ENCODE measurements around the gene PPP2R3A. TPM values are rescaled to one million over a fixed set of nuclear protein-coding genes. Genes with fewer than 3 reads are reported as not detected.
A peak's percentile ranks its signal among the peaks of the same experiment; 100 is the strongest.

The PPP2R3A gene
- total RNA-seq, 4 donors from 2014 or later, result 34.7 to 73.4 (median 38.8) TPM

DNA sequence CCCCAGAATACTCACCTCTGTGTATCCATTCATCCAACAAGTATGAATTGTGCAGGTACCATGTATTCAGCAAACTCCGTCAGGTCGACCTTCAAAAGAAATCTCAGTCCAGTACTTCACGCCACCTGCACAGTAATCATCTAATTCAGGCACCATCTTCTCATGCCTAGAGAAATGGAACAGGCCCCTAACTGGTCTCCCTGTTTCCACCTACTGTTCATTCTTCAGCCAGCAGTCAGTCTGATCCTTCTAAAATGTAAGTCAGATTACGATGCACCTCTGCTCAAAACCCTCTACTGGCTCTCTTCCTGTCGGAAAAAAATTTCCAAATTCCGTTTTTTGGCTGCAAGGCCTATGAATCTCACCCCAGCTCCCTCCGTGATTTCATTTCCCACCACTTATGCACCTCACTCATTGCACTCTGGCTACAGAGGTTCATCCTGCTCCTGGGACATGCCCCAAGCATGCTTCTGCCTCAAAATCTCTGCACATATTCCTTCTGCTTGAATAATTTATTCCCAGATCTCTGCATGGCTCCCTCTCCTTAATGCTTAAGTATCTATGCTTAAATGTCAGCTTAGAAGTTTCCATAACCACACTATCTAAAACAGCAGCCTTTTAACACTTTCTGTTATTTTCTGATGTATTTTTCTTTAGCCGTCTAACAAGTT, 47.5 kb upstream of the PPP2R3A start:
- intact Hi-C loops (cut with DNase I; ENCODE audit: low total_unique reads), result no loop called here

DNA sequence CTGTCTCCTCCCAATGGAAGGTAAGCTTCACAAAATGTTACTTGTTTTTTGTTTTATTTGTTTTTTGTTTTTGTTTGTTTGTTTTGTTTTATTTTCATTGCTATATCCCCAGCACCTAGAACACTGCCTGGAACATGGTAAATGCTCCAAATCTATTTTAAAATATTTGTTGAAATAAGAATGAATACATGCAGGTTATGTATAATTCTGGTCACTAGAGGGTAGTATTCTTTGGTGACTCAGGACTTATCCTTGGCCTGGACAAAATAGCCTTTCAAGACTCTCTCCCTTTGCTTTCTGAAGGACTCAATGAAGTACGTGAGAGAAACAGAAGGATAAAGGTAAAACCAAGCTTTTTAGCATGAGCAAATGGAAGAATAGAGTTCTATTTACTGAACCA, 46.9 kb upstream of the PPP2R3A start:
- 9 to 30% methylated on average over 1 of the region's 1 CpG for WGBS, 2 donors (ENCODE audit: low coverage in 1 of 2)
- H3K36me3 ChIP-seq, result no peaks in the 10 kb centered on the region
- H3K27me3 ChIP-seq, result no peaks in the 10 kb centered on the region
- no peak for DNase-seq
- TF ChIP-seq, protein P1, sequence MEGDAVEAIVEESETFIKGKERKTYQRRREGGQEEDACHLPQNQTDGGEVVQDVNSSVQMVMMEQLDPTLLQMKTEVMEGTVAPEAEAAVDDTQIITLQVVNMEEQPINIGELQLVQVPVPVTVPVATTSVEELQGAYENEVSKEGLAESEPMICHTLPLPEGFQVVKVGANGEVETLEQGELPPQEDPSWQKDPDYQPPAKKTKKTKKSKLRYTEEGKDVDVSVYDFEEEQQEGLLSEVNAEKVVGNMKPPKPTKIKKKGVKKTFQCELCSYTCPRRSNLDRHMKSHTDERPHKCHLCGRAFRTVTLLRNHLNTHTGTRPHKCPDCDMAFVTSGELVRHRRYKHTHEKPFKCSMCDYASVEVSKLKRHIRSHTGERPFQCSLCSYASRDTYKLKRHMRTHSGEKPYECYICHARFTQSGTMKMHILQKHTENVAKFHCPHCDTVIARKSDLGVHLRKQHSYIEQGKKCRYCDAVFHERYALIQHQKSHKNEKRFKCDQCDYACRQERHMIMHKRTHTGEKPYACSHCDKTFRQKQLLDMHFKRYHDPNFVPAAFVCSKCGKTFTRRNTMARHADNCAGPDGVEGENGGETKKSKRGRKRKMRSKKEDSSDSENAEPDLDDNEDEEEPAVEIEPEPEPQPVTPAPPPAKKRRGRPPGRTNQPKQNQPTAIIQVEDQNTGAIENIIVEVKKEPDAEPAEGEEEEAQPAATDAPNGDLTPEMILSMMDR (IDR thresholded peaks at IDR 0.05), result peak; percentile 41 to 60 (median 50)
- no peak for TF ChIP-seq POLR2A (IDR thresholded peaks at IDR 0.05)
- no peak overlapping the region for H3K4me3 ChIP-seq
- H3K9me3 ChIP-seq, result no peaks in the 10 kb centered on the region
- no peak overlapping the region for H3K27ac ChIP-seq
- in situ Hi-C loops (cut with MboI; ENCODE audit: low pct_ligation_motif_present in 1 of 4, low pct_unique_long_range_greater_than_20kb in 1 of 4, low sequenced_read_pairs in 3 of 4) (loop anchor here in 1 of 4 donors (25.0 kb wide), 1 partner anchor 119 kb away; no protein-coding TSS in a partner anchor), intact Hi-C loops (cut with DNase I; ENCODE audit: low total_unique reads) (no loop called here)
- H3K4me1 ChIP-seq, result no peaks in the 10 kb centered on the region

More for the DNA sequence above, 47.5 kb upstream of the PPP2R3A start:
- Histone ChIP-seq H3K4me3 (no peak overlapping the region), H3K27ac (no peak overlapping the region), H3K4me1 (no peaks in the 10 kb centered on the region), H3K9me3 (no peaks in the 10 kb centered on the region), H3K27me3 (no peaks in the 10 kb centered on the region), H3K36me3 (no peaks in the 10 kb centered on the region)
- WGBS, 2 donors (ENCODE audit: low coverage in 1 of 2), result 84 to 88% methylated on average over 8 of the region's 8 CpGs
- TF ChIP-seq EP300 (IDR thresholded peaks at IDR 0.05; ENCODE audit: low read depth) (no peak), POLR2A (IDR thresholded peaks at IDR 0.05) (no peak), POLR2AphosphoS5 (IDR thresholded peaks at IDR 0.05) (no peak)
- TF ChIP-seq, protein P1 (IDR thresholded peaks at IDR 0.05), result no peak
- DNase-seq, result no peak
- in situ Hi-C loops (cut with MboI; ENCODE audit: low pct_ligation_motif_present in 1 of 4, low pct_unique_long_range_greater_than_20kb in 1 of 4, low sequenced_read_pairs in 3 of 4), result loop anchor here in 1 of 4 donors (25.0 kb wide), 1 partner anchor 119 kb away; no protein-coding TSS in a partner anchor

DNA sequence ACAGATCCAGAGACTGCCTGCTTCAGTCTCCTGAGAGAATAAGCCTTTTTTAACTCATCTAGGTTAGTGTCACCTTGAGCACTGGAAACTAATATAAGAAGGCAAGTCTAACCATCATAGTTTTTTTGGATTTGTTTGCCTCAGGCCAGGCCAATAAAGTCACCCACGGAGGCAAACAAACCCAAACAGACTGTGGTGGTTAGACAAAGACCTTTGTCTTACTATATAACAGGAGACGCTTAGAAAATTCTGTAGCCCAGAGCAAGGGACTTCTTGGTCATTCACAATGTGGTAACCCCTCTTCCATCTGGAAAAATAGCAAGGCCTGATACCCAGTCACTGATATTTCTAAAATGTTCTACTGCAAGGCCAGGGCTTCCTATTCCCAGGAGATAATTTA, 45.3 kb upstream of the PPP2R3A start:
- intact Hi-C loops (cut with DNase I; ENCODE audit: low total_unique reads) (loop anchor here (5.0 kb wide), 1 partner anchor 122 kb away; no protein-coding TSS in a partner anchor), in situ Hi-C loops (cut with MboI; ENCODE audit: low pct_ligation_motif_present in 1 of 4, low pct_unique_long_range_greater_than_20kb in 1 of 4, low sequenced_read_pairs in 3 of 4) (loop anchor here (5.0 to 25.0 kb wide), 3 partner anchors 117 to 125 kb away; no protein-coding TSS in a partner anchor)
- no peaks in the 10 kb centered on the region for H3K9me3 ChIP-seq
- H3K27me3 ChIP-seq, result no peaks in the 10 kb centered on the region
- no peaks in the 10 kb centered on the region for H3K4me1 ChIP-seq
- no peak overlapping the region for H3K4me3 ChIP-seq
- H3K27ac ChIP-seq, result no peak overlapping the region
- TF ChIP-seq EP300 (IDR thresholded peaks at IDR 0.05; ENCODE audit: low read depth), result no peak
- TF ChIP-seq, protein P1 (IDR thresholded peaks at IDR 0.05), result no peak
- H3K36me3 ChIP-seq, result no peaks in the 10 kb centered on the region
- WGBS, 2 donors (ENCODE audit: low coverage in 1 of 2), result 57 to 60% methylated on average over 1 to 2 of the region's 2 CpGs
- DNase-seq, result no peak

DNA sequence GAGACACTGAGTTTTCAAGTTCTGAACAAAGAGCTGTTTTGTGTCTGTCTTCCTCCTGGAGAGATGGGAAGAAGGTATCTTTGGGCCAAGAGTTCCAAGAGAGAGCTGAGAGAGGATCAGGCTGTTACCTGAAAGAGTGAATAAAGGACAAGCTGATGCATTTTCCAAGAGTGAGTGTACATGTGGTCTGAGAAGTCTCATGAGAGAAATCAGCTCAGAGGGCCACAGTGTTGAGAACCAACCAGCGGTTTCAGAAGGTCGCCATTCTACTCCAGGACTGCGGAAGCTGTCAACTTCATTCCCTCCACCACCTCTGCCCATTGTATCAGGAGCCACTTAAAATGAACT, 42.7 kb upstream of the PPP2R3A start:
- no peak for DNase-seq
- Histone ChIP-seq H3K27ac (no peak overlapping the region), H3K27me3 (no peaks in the 10 kb centered on the region), H3K9me3 (no peaks in the 10 kb centered on the region), H3K36me3 (no peaks in the 10 kb centered on the region), H3K4me3 (no peak overlapping the region), H3K4me1 (no peaks in the 10 kb centered on the region)
- WGBS, 2 donors (ENCODE audit: low coverage in 1 of 2), result 93 to 100% methylated on average over 2 to 3 of the region's 3 CpGs
- TF ChIP-seq, protein P1 (IDR thresholded peaks at IDR 0.05), result no peak
- no peak for TF ChIP-seq POLR2AphosphoS5 (IDR thresholded peaks at IDR 0.05)
- no peak for TF ChIP-seq EP300 (IDR thresholded peaks at IDR 0.05; ENCODE audit: low read depth)
- TF ChIP-seq POLR2A (IDR thresholded peaks at IDR 0.05), result no peak
- intact Hi-C loops (cut with DNase I; ENCODE audit: low total_unique reads) (loop anchor here (5.0 kb wide), 1 partner anchor 119 kb away; no protein-coding TSS in a partner anchor), in situ Hi-C loops (cut with MboI; ENCODE audit: low pct_ligation_motif_present in 1 of 4, low pct_unique_long_range_greater_than_20kb in 1 of 4, low sequenced_read_pairs in 3 of 4) (loop anchor here (5.0 to 25.0 kb wide), 3 partner anchors 114 to 122 kb away; no protein-coding TSS in a partner anchor)

Measured in transverse colon (tissue), 4 donors.